Esophagus squamous epithelium (tissue), 5 donors: ENCODE measurements around the gene EME1. TPM values are rescaled to one million over a fixed set of nuclear protein-coding genes. Genes with fewer than 3 reads are reported as not detected.

Experiments
- DNase-seq: peaks from one replicate; lab custom pipeline; 2025; lab: John Stamatoyannopoulos, UW
- H3K27ac ChIP-seq, 4 donors: fragments of 200-600 bp; sonication (generic); one replicate each; pipeline ENCODE4 v1.5.1; 2016 to 2019; ENCODE audit warnings: mild to moderate bottlenecking in 1 of 4
- H3K27me3 ChIP-seq, 4 donors: fragments of 200-600 bp; sonication (generic); 1 replicate in 3 of 4; 2 replicates in 1 of 4; pipeline versions ENCODE4 v1.5.1 to v1.6.0; 2017 to 2021; ENCODE audit warnings: antibody characterized with exemption in 1 of 4
- H3K36me3 ChIP-seq, 3 donors: fragments of 200-600 bp; sonication (generic); one replicate each; pipeline ENCODE4 v1.5.1; 2016 to 2019
- H3K4me1 ChIP-seq, 3 donors: fragments of 200-600 bp; sonication (generic); one replicate each; pipeline ENCODE4 v1.5.1; 2017 to 2019
- H3K4me3 ChIP-seq, 4 donors: fragments of 200-600 bp; sonication (generic); 1 replicate in 3 of 4; 2 replicates in 1 of 4; pipeline ENCODE4 v1.5.1; 2016 to 2019; ENCODE audit warnings: mild to moderate bottlenecking in 2 of 4, moderate library complexity in 1 of 4
- H3K9me3 ChIP-seq, 3 donors: fragments of 200-600 bp; sonication (generic); one replicate each; pipeline ENCODE4 v1.5.1; 2016 to 2019
- CTCF ChIP-seq, 6 experiments: fragments of 450-650 bp in 4 of 6; fragments of 200-600 bp in 2 of 6; sonication (generic) in 2 of 6; IDR thresholded peaks; one replicate each; pipeline ENCODE4 v1.5.1; 2016 to 2019; ENCODE audit warnings: antibody characterized with exemption in 6 of 6, mild to moderate bottlenecking in 4 of 6, moderate library complexity in 4 of 6
- POLR2A ChIP-seq, 4 donors: fragments of 450-650 bp; IDR thresholded peaks; one replicate each; pipeline ENCODE4 v1.6.1; 2017; ENCODE audit warnings: antibody characterized with exemption in 4 of 4, mild to moderate bottlenecking in 4 of 4, moderate library complexity in 3 of 4
- WGBS, 2 donors: methylation state at CpG; one replicate each; pipeline ENCODE4 v1.1.5; 2018; 5-methylcytosine and 5-hydroxymethylcytosine counted together
- intact Hi-C: fragments of 100-400 bp; cut with DNase I; formaldehyde crosslinking; loops from one replicate; pipeline ENCODE4 v1.15.0; 2022
- total RNA-seq, 4 donors: library from RNA; depleted of rRNA; stranded (reverse); fragments of >200 nt; gene quantifications; one replicate each; pipeline ENCODE4 v1.1.0, GENCODE V29; 2016
- donor health status: DM: yes; HTN: yes; CAD: no.

The EME1 gene
- total RNA-seq, 4 donors from 2014 or later, result 0.57 to 2.7 (median 1.1) TPM

GRCh38 chr17:50356892-50357510 is 16.0 kb upstream of the EME1 start:
- TF ChIP-seq POLR2A (IDR thresholded peaks at IDR 0.05) (no peak), CTCF (IDR thresholded peaks at IDR 0.05) (no peak)
- H3K4me1 ChIP-seq, result peaks cover 0 to 2% (median 0%) of the 10 kb centered on the region in 3 donors
- H3K27ac ChIP-seq, result no peak overlapping the region
- intact Hi-C loops, result no loop called here
- H3K9me3 ChIP-seq, result no peaks in the 10 kb centered on the region
- peaks cover 15 to 96% (median 42%) of the 10 kb centered on the region in 3 donors for H3K36me3 ChIP-seq
- no peak for DNase-seq
- WGBS, 2 donors, result 93 to 100% methylated on average over 3 to 6 of the region's 12 CpGs
- H3K4me3 ChIP-seq, result no peak overlapping the region
- no peaks in the 10 kb centered on the region for H3K27me3 ChIP-seq

- TF ChIP-seq POLR2A (IDR thresholded peaks at IDR 0.05) (no peak), CTCF (IDR thresholded peaks at IDR 0.05) (no peak)
- Histone ChIP-seq H3K4me3 (no peak overlapping the region), H3K9me3 (no peaks in the 10 kb centered on the region), H3K36me3 (peaks cover 15 to 84% (median 42%) of the 10 kb centered on the region in 3 donors), H3K27ac (no peak overlapping the region), H3K4me1 (peaks cover 0 to 14% (median 5%) of the 10 kb centered on the region in 3 donors), H3K27me3 (no peaks in the 10 kb centered on the region)
- intact Hi-C loops, result no loop called here
- no peak for DNase-seq
- WGBS, 2 donors, result 97% methylated on average over 6 of the region's 17 CpGs; no CpG with 5 or more reads in 1 of the 2 donors
Observed at GRCh38 chr17:50358177-50358576, 14.9 kb upstream of the EME1 start.

- TF ChIP-seq CTCF (IDR thresholded peaks at IDR 0.05) (no peak), POLR2A (IDR thresholded peaks at IDR 0.05) (no peak)
- DNase-seq, result no peak
- WGBS, 2 donors, result 70 to 74% methylated on average over 4 to 5 of the region's 5 CpGs
- Histone ChIP-seq H3K9me3 (no peaks in the 10 kb centered on the region), H3K27ac (no peak overlapping the region), H3K27me3 (no peaks in the 10 kb centered on the region), H3K4me3 (no peak overlapping the region), H3K4me1 (peaks cover 0 to 24% (median 5%) of the 10 kb centered on the region in 3 donors), H3K36me3 (peaks cover 15 to 74% (median 42%) of the 10 kb centered on the region in 3 donors)
- intact Hi-C loops, result no loop called here
Observed at GRCh38 chr17:50359005-50359699, 13.9 kb upstream of the EME1 start.

GRCh38 chr17:50359998-50360461 is 13.0 kb upstream of the EME1 start:
- intact Hi-C loops, result no loop called here
- peaks cover 12 to 73% (median 35%) of the 10 kb centered on the region in 3 donors for H3K36me3 ChIP-seq

More at GRCh38 chr17:50359998-50360461, 13.0 kb upstream of the EME1 start:
- Histone ChIP-seq H3K27ac (no peak overlapping the region), H3K27me3 (no peaks in the 10 kb centered on the region), H3K9me3 (no peaks in the 10 kb centered on the region), H3K4me3 (no peak overlapping the region), H3K4me1 (peaks cover 0 to 27% (median 5%) of the 10 kb centered on the region in 3 donors)
- 66 to 74% methylated on average over 3 of the region's 14 CpGs for WGBS, 2 donors
- TF ChIP-seq CTCF (IDR thresholded peaks at IDR 0.05), result no peak
- TF ChIP-seq POLR2A (IDR thresholded peaks at IDR 0.05), result no peak
- no peak for DNase-seq
